H9 (cell line): ENCODE measurements around the gene DMD. TPM values are rescaled to one million over a fixed set of nuclear protein-coding genes. Genes with fewer than 3 reads are reported as not detected.

Source experiments
- DNase-seq: peaks from one replicate; pipeline ENCODE4 v3.0.0-alpha.2; 2017
- H2AFZ ChIP-seq: one replicate; pipeline ENCODE4 v1.6.1; 2013; ENCODE audit warnings: mild to moderate bottlenecking, low read length, control low read depth, moderate library complexity
- H2AK5ac ChIP-seq: 2 replicates; pipeline ENCODE4 v1.6.1; 2013; ENCODE audit warnings: low read length, control low read depth, mixed read lengths; ENCODE audit not compliant: insufficient read length
- H2BK120ac ChIP-seq: one replicate; pipeline ENCODE4 v1.6.1; 2013; ENCODE audit warnings: low read depth, mild to moderate bottlenecking, low read length, control low read depth, inconsistent platforms; ENCODE audit not compliant: poor library complexity, severe bottlenecking
- H2BK12ac ChIP-seq: 2 replicates; pipeline ENCODE4 v1.6.1; 2013; ENCODE audit warnings: low read length, control low read depth, mixed read lengths, low read depth; ENCODE audit not compliant: insufficient read length
- H2BK15ac ChIP-seq: 2 replicates; pipeline ENCODE4 v1.6.1; 2013; ENCODE audit warnings: low read depth, low read length, control low read depth
- H2BK20ac ChIP-seq: one replicate; pipeline ENCODE4 v1.6.1; 2013; ENCODE audit warnings: low read depth, mild to moderate bottlenecking, low read length, control low read depth, inconsistent platforms; ENCODE audit not compliant: poor library complexity, severe bottlenecking
- H2BK5ac ChIP-seq: 2 replicates; pipeline ENCODE4 v1.6.1; 2013; ENCODE audit warnings: low read length, control low read depth, mixed read lengths; ENCODE audit not compliant: insufficient read length
- H3K14ac ChIP-seq: 2 replicates; pipeline ENCODE4 v1.6.1; 2013; ENCODE audit warnings: low read length, control low read depth; ENCODE audit not compliant: insufficient read depth
- H3K18ac ChIP-seq: 2 replicates; pipeline ENCODE4 v1.6.1; 2013; ENCODE audit warnings: low read depth, mild to moderate bottlenecking, mixed read lengths, low read length, control low read depth; ENCODE audit not compliant: insufficient read length
- H3K23ac ChIP-seq: 2 replicates; pipeline ENCODE4 v1.6.1; 2013; ENCODE audit warnings: low read length, control low read depth, mixed read lengths, low read depth; ENCODE audit not compliant: insufficient read length
- H3K23me2 ChIP-seq: 2 replicates; pipeline ENCODE4 v1.6.1; 2013; ENCODE audit warnings: low read depth, mild to moderate bottlenecking, mixed read lengths, low read length, control low read depth; ENCODE audit not compliant: insufficient read length, poor library complexity, severe bottlenecking
- H3K27ac ChIP-seq: 2 replicates; pipeline ENCODE4 v1.5.1; 2013; ENCODE audit warnings: low read length, control low read depth, mixed read lengths, low read depth; ENCODE audit not compliant: insufficient read length
- H3K27me3 ChIP-seq: 2 replicates; pipeline ENCODE4 v1.6.1; 2013; ENCODE audit warnings: low read length, control low read depth, inconsistent platforms; ENCODE audit not compliant: insufficient read depth
- H3K4ac ChIP-seq: 2 replicates; pipeline ENCODE4 v1.6.1; 2013; ENCODE audit warnings: low read depth, mild to moderate bottlenecking, control low read depth, inconsistent platforms, low read length, moderate library complexity
- H3K4me1 ChIP-seq: 2 replicates; pipeline ENCODE4 v1.6.1; 2013; ENCODE audit warnings: low read length, control low read depth, inconsistent platforms; ENCODE audit not compliant: insufficient read depth
- H3K4me2 ChIP-seq: 2 replicates; pipeline ENCODE4 v1.6.1; 2013; ENCODE audit warnings: low read length, control low read depth, mixed read lengths; ENCODE audit not compliant: insufficient read length, insufficient read depth
- H3K56ac ChIP-seq: 2 replicates; pipeline ENCODE4 v1.6.1; 2013; ENCODE audit warnings: low read depth, mild to moderate bottlenecking, mixed read lengths, low read length, control low read depth; ENCODE audit not compliant: insufficient read length
- H3K79me1 ChIP-seq: 2 replicates; pipeline ENCODE4 v1.6.1; 2013; ENCODE audit warnings: low read depth, mild to moderate bottlenecking, moderate library complexity, low read length, control low read depth, inconsistent platforms; ENCODE audit not compliant: insufficient read depth, poor library complexity, severe bottlenecking
- H3K79me2 ChIP-seq: 2 replicates; pipeline ENCODE4 v1.6.1; 2013; ENCODE audit warnings: low read length, control low read depth, inconsistent platforms; ENCODE audit not compliant: insufficient read depth
- H3K9ac ChIP-seq: 2 replicates; pipeline ENCODE4 v1.6.1; 2013; ENCODE audit warnings: low read length, control low read depth, mixed read lengths; ENCODE audit not compliant: insufficient read length; ENCODE audit errors: extremely low read depth
- H3K9me3 ChIP-seq: one replicate; pipeline ENCODE4 v1.6.1; 2013; ENCODE audit warnings: low read depth, low read length, inconsistent platforms; ENCODE audit not compliant: control insufficient read depth
- H3T11ph ChIP-seq: one replicate; pipeline ENCODE4 v1.6.1; 2013; ENCODE audit warnings: mild to moderate bottlenecking, low read length, control low read depth, inconsistent platforms
- H4K20me1 ChIP-seq: one replicate; pipeline ENCODE4 v1.6.1; 2013; ENCODE audit not compliant: control insufficient read depth, insufficient read length, insufficient read depth
- H4K5ac ChIP-seq: 2 replicates; pipeline ENCODE4 v1.6.1; 2013; ENCODE audit warnings: low read depth, mild to moderate bottlenecking, mixed read lengths, low read length, control low read depth; ENCODE audit not compliant: insufficient read length
- H4K8ac ChIP-seq: replicated peaks from 2 replicates; pipeline ENCODE4 v1.6.1; 2013; ENCODE audit warnings: low read length, control low read depth, mixed read lengths, low read depth; ENCODE audit not compliant: insufficient read length
- H4K91ac ChIP-seq: 2 replicates; pipeline ENCODE4 v1.6.1; 2013; ENCODE audit warnings: low read depth, mild to moderate bottlenecking, moderate library complexity, mixed read lengths, low read length, control low read depth; ENCODE audit not compliant: insufficient read length
- H3K27ac Mint-ChIP-seq, 3 experiments: 2 replicates in 2 of 3; 3 replicates in 1 of 3; pipeline ENCODE4 v1.8.0; 2020 to 2021; ENCODE audit warnings: mixed read lengths in 3 of 3, mild to moderate bottlenecking in 1 of 3, moderate library complexity in 1 of 3
- H3K27me3 Mint-ChIP-seq: 2 replicates; pipeline ENCODE4 v1.8.0; 2021; ENCODE audit warnings: low read depth, mild to moderate bottlenecking, moderate library complexity, mixed read lengths
- H3K36me3 Mint-ChIP-seq, 3 experiments: 2 replicates in 2 of 3; 3 replicates in 1 of 3; pipeline ENCODE4 v1.8.0; 2020 to 2021; ENCODE audit warnings: low read depth in 3 of 3, mixed read lengths in 3 of 3; ENCODE audit not compliant: insufficient read depth in 1 of 3
- H3K4me1 Mint-ChIP-seq, 2 experiments: 2 replicates each; pipeline ENCODE4 v1.8.0; 2020; ENCODE audit warnings: mixed read lengths in 2 of 2
- H3K4me3 Mint-ChIP-seq, 2 experiments: 2 replicates in 1 of 2; 3 replicates in 1 of 2; pipeline ENCODE4 v1.8.0; 2020 to 2021; ENCODE audit warnings: mild to moderate bottlenecking in 2 of 2, mixed read lengths in 2 of 2, moderate library complexity in 1 of 2
- H3K9me3 Mint-ChIP-seq, 2 experiments: 2 replicates in 1 of 2; 3 replicates in 1 of 2; pipeline ENCODE4 v1.8.0; 2020; ENCODE audit warnings: mild to moderate bottlenecking in 2 of 2, mixed read lengths in 2 of 2, moderate library complexity in 1 of 2
- WGBS: extraction: QIAGEN DNeasy Blood & Tissue Kit; methylation state at CpG from one replicate; pipeline ENCODE4 v1.1.7; 2013; ENCODE audit warnings: missing lambda C conversion rate, low lambda C conversion rate, mixed read lengths; ENCODE audit not compliant: insufficient read length; ENCODE audit errors: extremely low coverage; 5-methylcytosine and 5-hydroxymethylcytosine counted together
- total RNA-seq: library from RNA; stranded (reverse); gene quantifications from 2 replicates; pipeline ENCODE4 v1.2.1, GENCODE V29; 2021
- TF ChIP-seq, protein P1 (sequence below): fragments of 200-600 bp; sonication (generic); conservative IDR thresholded peaks from 3 replicates; pipeline ENCODE4 v1.8.0; 2021; ENCODE audit warnings: antibody characterized with exemption, mild to moderate bottlenecking

Gene DMD
- total RNA-seq, 1 experiment from 2014 or later, result 3.8 TPM

DNA sequence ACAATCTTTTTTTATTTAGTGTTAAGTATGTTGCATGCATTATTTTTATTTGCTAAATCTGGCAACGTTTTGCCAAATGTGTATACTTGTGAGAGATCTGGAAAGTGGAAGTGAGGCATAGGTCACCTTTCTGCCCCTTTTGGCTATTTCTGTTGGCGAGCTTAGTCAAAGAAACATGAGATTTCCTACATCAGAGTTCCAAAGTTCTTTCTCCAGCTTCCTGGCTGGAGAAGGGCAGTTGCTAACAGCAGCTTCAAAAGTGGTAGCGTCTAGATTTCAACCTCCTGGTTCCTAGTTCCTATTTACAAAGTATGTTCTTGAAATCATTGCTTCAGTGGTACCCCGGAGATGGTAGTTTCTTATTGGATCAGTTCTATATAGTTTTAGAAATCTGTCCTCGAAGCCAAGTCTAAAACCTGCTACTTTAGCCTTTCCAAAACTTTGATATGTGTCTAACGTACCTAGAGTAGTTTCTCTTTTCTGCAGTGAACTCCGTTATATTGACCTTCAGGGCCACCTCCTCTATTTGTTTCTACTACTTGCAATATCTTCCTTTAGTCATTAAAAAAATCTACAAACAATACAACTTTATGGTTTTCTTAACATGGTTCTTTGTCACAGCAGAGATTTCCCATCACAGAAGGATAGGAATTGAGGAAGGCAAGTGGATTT, 1683.8 kb downstream of the DMD start:
- Histone ChIP-seq H3K27ac (no peak overlapping the region), H3K79me2 (no peaks in the 10 kb centered on the region), H2BK12ac (no peak overlapping the region), H3K79me1 (no peaks in the 10 kb centered on the region), H3K9me3 (no peaks in the 10 kb centered on the region), H2BK5ac (no peak overlapping the region), H3K14ac (no peak overlapping the region), H3T11ph (no peak overlapping the region), H2AFZ (no peak overlapping the region), H3K4me2 (no peak overlapping the region), H2BK120ac (no peak overlapping the region), H3K27me3 (no peaks in the 10 kb centered on the region), H2AK5ac (no peak overlapping the region), H3K4me1 (no peaks in the 10 kb centered on the region), H3K18ac (no peak overlapping the region), H3K23ac (no peak overlapping the region), H3K23me2 (no peaks in the 10 kb centered on the region), H2BK15ac (no peak overlapping the region), H3K56ac (no peak overlapping the region), H3K9ac (no peak overlapping the region), H4K8ac (no peak overlapping the region), H3K4ac (no peak overlapping the region), H2BK20ac (no peak overlapping the region), H4K91ac (no peak overlapping the region), H4K20me1 (no peaks in the 10 kb centered on the region), H4K5ac (no peak overlapping the region)
- TF ChIP-seq, protein P1, sequence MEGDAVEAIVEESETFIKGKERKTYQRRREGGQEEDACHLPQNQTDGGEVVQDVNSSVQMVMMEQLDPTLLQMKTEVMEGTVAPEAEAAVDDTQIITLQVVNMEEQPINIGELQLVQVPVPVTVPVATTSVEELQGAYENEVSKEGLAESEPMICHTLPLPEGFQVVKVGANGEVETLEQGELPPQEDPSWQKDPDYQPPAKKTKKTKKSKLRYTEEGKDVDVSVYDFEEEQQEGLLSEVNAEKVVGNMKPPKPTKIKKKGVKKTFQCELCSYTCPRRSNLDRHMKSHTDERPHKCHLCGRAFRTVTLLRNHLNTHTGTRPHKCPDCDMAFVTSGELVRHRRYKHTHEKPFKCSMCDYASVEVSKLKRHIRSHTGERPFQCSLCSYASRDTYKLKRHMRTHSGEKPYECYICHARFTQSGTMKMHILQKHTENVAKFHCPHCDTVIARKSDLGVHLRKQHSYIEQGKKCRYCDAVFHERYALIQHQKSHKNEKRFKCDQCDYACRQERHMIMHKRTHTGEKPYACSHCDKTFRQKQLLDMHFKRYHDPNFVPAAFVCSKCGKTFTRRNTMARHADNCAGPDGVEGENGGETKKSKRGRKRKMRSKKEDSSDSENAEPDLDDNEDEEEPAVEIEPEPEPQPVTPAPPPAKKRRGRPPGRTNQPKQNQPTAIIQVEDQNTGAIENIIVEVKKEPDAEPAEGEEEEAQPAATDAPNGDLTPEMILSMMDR, result no peak
- Mint-ChIP-seq H3K4me3 (no peak overlapping the region), H3K27me3 (no peaks in the 10 kb centered on the region), H3K9me3 (peaks cover 44 to 54% of the 10 kb centered on the region in 2 experiments), H3K4me1 (no peaks in the 10 kb centered on the region), H3K27ac (no peak overlapping the region), H3K36me3 (no peaks in the 10 kb centered on the region)
- no peak for DNase-seq
- WGBS, result no CpG with 5 or more reads among the region's 7 CpGs
